K562 (cell line): ENCODE data around the gene OR51G1.

Experiments used
- CREB5 ChIP-seq: fragments of 250-450 bp; sonication (Bioruptor Pico); IDR thresholded peaks from 2 replicates; pipeline ENCODE4 v1.5.0; 2020; ENCODE audit warnings: mild to moderate bottlenecking
- CTCF ChIP-seq, 3 experiments: IDR thresholded peaks in 2 of 3; conservative IDR thresholded peaks in 1 of 3; 2 replicates each; pipeline ENCODE4 v1.5.1; 2011 to 2012; ENCODE audit warnings: low read length in 3 of 3, mild to moderate bottlenecking in 3 of 3, control low read depth in 2 of 3, improper control_type of control experiment in 1 of 3, inconsistent platforms in 1 of 3, low read depth in 1 of 3, mixed read lengths in 1 of 3, moderate library complexity in 1 of 3; ENCODE audit not compliant: insufficient read depth in 2 of 3
- E2F4 ChIP-seq: sonication (generic); formaldehyde crosslinking; IDR thresholded peaks from 2 replicates; pipeline ENCODE4 v1.8.0; 2022; ENCODE audit warnings: mild to moderate bottlenecking, low read depth, missing genetic modification reagents
- HDAC1 ChIP-seq, 2 experiments: fragments of 450-650 bp; IDR thresholded peaks; 2 replicates each; pipeline ENCODE4 v1.6.1; 2016 to 2017; ENCODE audit warnings: inconsistent platforms in 1 of 2, mild to moderate bottlenecking in 1 of 2, moderate library complexity in 1 of 2
- LCOR ChIP-seq: sonication (generic); formaldehyde crosslinking; IDR thresholded peaks from 2 replicates; pipeline ENCODE4 v1.8.0; 2022; ENCODE audit warnings: mild to moderate bottlenecking, missing genetic modification reagents
- POLR2B ChIP-seq: fragments of 450-650 bp; IDR thresholded peaks from 2 replicates; pipeline ENCODE4 v1.6.1; 2018; ENCODE audit warnings: low read depth; ENCODE audit not compliant: partially characterized antibody
- PTBP1 ChIP-seq: fragments of 200-400 bp; formaldehyde crosslinking; IDR thresholded peaks from 2 replicates; pipeline ENCODE4 v1.6.1; 2017; ENCODE audit warnings: low read depth, low read length
- ZBTB49 ChIP-seq: sonication (generic); formaldehyde crosslinking; IDR thresholded peaks from 2 replicates; pipeline ENCODE4 v1.8.0; 2022; ENCODE audit warnings: missing genetic modification reagents, mild to moderate bottlenecking, borderline replicate concordance
- ZFP30 ChIP-seq: fragments of 250-450 bp; sonication (Bioruptor Pico); IDR thresholded peaks from 2 replicates; pipeline ENCODE4 v1.8.0; 2022; ENCODE audit warnings: moderate library complexity, mild to moderate bottlenecking, inconsistent platforms, borderline replicate concordance
- ZNF695 ChIP-seq: fragments of 450-650 bp; formaldehyde crosslinking; IDR thresholded peaks from 2 replicates; pipeline ENCODE4 v1.4.0; 2020; ENCODE audit warnings: mild to moderate bottlenecking, moderate library complexity

GRCh38 chr11:4936745-4937144 is 12.6 kb upstream of the OR51G1 start:
- TF ChIP-seq CREB5 (CRISPR knock-in tag): no peak
- no peak for TF ChIP-seq PTBP1
- TF ChIP-seq HDAC1 (IDR thresholded peaks at IDR 0.05): no peak
- TF ChIP-seq ZFP30 (CRISPR knock-in tag): no peak
- no peak for TF ChIP-seq CTCF (IDR thresholded peaks at IDR 0.05 in 2 of 3, conservative IDR thresholded peaks at IDR 0.05 in 1 of 3; ENCODE audit: insufficient read depth in 2 of 3, low read depth in 1 of 3, low read length in 3 of 3)
- no peak for TF ChIP-seq ZNF695 (CRISPR knock-in tag)
- no peak for TF ChIP-seq POLR2B
- TF ChIP-seq E2F4 (CRISPR knock-in tag): no peak
- TF ChIP-seq ZBTB49 (CRISPR knock-in tag): no peak
- TF ChIP-seq LCOR (CRISPR knock-in tag): no peak
